Ecto neural progenitor cell (in vitro differentiated cells): Measurements from ENCODE around the gene GALR3.
"Not testable (repeated sequence)": the region's sequence is repeated elsewhere in the genome, so short reads cannot be mapped to it uniquely, and the experiment has no call there.

Experiments used
- DNase-seq: peaks from one replicate; pipeline ENCODE4 v3.0.0-alpha.2; 2018; ENCODE audit warnings: low spot score

The GALR3 gene, protein sequence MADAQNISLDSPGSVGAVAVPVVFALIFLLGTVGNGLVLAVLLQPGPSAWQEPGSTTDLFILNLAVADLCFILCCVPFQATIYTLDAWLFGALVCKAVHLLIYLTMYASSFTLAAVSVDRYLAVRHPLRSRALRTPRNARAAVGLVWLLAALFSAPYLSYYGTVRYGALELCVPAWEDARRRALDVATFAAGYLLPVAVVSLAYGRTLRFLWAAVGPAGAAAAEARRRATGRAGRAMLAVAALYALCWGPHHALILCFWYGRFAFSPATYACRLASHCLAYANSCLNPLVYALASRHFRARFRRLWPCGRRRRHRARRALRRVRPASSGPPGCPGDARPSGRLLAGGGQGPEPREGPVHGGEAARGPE

DNA sequence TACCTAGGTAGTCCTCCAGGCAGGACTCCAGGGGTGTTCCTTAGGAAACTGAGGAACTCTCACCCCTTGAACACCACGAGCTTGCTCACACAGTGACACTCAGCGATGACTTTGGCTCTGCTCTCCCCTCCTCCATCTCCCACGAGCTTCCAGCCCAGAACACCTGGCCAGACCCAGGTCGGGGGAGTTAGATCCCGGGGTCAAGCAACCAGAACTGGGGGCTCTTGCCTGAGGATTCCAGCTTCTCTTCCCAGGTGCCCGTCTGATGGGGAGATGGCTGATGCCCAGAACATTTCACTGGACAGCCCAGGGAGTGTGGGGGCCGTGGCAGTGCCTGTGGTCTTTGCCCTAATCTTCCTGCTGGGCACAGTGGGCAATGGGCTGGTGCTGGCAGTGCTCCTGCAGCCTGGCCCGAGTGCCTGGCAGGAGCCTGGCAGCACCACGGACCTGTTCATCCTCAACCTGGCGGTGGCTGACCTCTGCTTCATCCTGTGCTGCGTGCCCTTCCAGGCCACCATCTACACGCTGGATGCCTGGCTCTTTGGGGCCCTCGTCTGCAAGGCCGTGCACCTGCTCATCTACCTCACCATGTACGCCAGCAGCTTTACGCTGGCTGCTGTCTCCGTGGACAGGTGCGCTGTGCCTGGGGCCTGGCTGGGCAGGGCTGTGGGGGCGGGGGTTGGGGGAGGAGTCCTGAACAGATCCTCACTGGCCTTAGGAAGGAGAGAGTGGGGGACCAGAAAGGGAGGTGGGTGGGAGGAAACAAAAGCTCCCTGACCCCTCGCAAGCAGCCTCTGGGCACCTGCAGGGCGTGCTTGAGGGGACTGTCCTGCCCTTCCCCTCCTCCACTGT is at the start of gene GALR3:
TSS of gene GALR3 (plus strand) at position 249 of the 852 bp plus-strand sequence. CDS start at position 274, 25 bp downstream.
- DNase-seq = no peak

DNA sequence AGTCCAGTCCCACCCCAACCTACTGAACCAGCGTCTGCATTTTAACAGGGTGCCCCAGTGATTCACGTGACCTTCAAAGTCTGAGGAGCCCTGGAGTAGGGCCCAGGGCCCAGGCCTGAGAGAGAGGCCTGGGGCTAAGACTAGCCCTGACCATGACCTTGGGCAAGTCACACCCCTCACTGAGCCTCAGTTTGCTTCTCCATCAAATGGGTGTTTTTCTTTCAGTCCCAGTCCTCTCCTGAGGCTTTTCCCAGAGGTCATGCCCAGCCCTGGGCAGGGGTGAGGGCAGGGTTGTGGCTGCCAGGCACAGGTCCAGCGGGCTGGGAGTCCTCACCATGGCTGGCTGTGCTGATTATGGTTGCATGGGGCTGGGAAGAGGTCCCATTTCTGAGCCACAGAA is 48.5 kb upstream of the GALR3 start:
- DNase-seq = no peak

DNA sequence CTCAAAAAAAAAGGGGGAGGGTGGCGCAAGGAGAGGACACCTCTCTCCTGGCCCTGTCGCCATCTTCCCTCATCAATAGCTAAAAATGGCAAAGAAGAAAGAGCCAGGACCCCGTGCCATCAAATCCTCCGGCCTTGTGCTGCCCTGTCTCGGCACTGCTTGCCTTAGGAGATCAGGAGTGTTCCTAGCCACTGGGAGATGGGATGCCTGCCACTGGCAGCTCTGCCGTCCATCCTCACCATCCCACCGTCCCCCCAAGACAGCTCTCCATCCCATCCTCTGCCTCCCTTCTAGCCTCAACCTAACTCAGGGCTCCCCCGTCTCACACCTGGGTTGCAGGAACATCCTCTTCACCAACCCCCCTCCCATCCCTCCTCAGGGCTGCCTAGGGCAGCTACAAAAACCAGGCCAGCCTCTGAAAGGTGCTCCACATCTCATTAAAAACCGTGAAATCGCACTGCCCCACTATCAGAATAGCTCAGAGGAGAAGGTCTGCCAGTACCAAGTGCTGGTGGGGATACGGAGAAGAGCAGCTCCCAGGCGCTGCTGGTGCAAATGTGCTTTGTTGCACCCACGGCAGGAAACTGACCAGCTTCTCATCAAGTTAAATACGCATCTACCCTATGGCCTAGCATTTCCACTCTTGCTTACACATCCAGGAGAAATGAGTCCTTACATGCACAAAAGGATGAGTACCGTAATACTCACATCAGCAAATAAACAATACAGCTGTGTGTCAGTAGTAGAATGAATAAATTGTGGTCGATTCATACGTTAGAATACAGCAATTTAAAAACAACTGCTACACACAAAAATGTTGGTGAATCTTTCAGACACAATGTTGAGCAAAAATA is 47.2 kb upstream of the GALR3 start:
- no peak for DNase-seq

DNA sequence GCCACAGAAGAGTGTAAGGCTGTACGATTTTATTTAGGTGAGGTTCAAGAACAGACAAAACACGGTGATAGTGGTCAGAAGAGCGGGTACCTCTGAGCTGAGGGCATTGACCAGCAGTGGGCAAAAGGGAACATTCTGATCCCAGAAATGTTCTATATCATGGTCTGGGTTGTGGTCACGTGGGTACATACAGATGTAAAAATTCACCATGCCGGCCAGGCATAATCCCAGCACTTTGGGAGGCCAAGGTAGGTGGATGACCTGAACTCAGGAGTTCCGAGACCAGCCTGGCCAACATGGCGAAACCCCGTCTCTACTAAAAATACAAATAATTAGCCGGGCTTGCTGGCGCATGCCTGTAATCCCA is 46.6 kb upstream of the GALR3 start:
- no peak for DNase-seq

DNA sequence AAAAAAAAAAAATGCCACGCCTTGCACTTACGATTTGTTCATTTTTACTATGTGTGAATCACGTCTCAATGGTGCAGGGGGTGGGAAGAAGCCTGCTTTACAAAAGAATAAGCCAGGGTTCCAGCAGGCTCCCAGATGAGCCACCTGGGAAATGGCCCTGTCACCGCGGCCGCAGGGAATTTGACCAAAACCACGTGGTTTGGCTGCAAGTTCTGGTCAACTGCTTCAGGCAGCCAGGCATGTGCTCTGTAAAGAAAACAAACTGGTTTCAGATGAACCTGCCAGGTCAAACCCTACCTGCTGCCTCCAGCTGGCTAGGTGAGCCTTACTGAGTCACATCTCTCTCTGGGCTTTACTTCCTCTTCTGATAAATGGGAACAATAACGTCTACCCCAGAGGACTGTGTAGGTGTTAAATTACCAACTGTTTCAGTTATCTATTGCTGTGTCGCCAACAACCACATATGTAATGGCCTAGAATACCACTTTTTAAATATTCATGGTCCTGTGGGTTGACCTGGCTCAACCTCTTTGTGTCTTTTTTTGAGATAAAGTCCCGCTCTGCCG is 46.0 kb upstream of the GALR3 start:
- DNase-seq = no peak

DNA sequence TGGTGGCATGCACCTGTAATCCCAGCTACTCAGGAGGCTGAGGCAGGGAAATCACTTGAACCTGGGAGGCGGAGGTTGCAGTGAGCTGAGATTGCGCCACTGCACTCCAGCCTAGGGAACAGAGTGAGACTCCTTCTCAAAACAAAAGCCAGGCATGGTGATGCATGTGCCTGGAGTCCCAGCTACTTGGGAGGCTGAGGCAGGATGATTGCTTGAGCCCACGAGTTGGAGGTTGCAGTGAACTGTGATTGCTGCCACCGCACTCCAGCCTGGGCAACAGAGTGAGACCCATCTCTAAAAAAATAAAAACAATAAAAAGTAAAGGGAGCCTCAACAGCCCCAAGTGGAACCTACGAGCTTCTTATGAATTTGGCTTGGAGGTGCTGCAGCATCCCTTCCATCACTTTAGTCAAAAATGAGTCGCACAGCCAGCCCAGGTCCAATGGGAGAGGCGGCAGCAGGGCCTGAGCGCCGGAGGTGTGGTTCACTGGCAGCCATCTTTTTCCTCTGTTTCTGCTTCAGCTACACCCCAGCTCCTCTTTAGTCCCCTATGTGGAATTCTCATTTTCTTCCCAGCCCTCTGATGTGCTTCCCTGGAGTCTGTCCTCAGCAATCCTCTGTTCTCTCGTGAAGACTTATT is 44.7 kb upstream of the GALR3 start:
- DNase-seq = no peak

DNA sequence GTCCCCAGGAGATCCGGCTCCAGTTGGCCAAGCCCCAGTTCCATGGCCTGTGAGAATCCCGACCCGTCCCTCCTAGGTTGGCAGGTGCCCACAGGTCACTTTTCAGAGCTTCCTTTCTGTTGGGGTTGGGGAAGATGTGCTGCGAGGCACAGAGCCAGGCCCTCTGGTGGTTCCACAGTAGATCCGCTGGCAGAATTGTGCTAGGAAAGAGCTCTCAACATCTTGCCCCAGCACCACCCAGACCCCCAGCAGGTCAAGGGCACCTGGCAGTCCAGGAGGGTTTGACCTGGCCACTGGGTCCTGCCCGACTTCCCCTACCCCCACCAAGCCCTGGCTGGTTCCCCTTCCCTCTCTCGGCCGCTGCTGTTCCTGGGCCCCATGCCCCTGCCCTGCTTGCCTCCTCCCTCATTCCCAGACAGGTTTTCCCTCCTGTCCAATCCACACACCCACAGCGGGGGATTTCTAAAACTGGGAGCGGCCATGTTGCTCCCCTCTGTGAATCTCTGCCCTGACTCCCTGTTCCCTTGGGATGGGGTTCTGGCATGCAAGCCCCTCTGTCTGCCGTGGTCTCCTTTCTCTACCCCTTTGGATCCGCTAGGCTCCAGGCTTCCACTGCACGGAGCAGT is 41.6 kb upstream of the GALR3 start:
- DNase-seq = no peak

DNA sequence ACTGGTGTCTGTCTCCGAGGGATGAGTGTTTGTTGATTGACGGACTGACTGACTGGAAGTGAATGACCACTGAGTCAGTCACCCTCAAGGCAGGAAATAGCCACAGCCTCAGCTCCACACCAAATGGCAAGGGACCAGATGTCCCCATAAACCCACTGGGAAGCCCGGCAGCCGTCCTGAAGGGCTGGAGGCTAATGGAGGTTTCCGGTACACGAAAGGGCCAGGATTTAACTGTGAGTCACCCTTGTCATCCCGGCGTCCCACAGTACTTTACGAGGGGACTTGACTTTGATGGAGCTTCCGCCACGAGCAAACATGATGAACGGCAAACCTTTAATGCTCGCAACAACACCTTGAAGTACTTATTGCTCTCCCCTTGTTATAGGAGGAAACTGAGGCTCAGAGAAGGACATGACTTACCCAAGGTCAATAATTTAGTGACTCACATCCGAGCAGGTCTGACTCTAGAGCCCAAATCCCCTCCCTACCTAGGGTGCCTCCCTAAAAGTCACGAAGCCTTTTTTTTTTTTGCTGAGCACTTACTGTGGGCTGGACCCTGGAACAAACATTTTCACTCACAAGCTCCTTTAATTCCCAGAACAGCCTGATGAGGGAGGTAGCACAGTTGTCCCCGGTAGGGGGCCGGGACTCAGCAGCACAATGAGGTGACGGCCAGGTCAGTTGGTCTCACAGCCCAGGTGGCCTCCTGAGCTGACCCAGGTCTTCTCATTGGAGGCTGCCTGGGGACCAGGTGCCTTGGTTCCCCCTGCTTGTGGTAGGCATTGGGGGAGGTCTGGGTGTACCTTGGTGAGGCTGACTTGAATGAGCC is 40.6 kb upstream of the GALR3 start:
- no peak for DNase-seq

DNA sequence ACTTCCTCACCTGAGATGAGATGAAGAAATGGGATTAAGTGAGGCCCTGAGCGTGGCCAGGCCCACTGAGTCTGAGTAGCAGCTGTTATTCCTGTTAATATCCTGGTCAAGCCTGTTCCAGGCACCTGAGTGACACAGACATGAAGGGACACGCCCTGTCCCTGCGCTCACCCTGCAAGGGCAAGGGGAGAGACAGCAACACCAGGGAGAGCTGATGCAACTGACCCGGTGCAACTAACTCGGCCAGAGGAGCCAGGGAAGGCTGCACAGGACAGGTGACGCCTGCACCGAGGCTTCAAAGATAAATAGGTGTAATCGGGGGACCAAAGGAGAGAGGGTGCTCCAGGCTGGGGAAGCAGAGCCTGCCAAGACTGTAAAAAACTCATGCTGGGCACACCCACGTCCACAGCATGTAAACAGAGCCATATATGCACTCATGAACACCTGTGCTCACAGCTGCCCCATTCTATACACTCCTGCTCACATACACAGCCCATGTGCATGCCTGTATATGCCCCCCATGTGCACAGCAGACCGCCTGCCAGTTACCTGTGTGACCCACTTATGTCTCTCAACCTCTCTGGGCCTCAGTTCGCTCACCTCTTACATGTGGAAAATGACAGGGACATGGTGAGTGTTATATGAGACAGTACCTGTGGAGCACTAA is 38.2 kb upstream of the GALR3 start:
- DNase-seq = no peak

DNA sequence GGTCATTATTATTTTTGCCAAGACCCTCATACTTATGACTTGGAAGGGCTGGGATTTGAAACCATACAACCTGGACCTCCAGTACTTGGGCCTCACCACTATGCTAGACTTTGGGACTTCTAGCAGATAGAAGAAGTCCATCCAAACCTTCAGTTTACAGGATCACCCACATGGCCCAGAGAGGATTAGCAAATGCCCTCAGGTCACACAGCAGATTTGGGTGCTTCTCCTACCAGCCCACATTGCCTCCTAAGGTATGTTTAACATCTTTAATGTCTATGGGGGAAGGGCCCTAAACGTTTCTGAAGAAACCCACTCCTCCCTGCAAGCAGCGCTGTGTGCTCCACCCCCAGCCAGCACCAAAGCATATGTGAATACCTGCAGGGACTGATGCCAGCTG is 32.9 kb upstream of the GALR3 start:
- no peak for DNase-seq

DNA sequence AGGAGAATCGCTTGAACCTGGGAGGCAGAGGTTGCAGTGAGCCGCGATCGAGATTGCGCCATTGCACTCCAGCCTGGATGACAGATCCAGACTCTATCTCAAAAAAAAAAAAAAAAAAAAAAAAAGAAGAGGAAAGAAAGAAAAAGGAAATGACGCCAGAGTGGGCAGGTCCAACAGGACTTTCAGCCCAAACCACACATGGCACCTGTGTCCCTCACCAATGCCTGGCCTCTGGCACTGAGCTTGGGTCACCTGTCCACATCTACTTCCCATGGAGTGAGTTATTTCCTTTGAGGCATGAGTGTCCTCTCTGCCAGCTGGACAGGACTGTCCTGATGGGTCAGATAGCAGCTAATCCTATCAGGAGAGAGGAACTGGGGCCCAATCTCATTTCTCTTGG is 30.7 kb upstream of the GALR3 start:
- no peak for DNase-seq

DNA sequence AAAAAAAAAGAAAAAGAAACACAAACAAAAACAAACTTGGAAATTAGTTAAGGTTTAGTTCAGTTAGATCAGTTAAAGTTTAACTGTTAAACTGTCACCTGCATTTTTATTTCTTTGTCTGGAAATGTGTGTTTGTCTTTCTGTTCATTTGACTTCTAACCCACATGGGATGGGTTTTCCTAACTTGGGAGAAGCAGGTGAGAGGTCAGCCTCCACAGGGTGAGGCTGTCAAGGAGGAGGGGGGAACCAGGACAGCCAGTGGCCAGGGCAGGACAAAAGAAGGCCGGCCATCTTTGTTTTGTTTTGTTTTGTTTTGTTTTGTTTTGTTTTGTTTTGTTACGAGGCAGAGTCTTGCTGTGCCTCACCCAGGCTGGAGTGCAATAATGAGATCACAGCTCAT is 28.8 kb upstream of the GALR3 start:
- no peak for DNase-seq

DNA sequence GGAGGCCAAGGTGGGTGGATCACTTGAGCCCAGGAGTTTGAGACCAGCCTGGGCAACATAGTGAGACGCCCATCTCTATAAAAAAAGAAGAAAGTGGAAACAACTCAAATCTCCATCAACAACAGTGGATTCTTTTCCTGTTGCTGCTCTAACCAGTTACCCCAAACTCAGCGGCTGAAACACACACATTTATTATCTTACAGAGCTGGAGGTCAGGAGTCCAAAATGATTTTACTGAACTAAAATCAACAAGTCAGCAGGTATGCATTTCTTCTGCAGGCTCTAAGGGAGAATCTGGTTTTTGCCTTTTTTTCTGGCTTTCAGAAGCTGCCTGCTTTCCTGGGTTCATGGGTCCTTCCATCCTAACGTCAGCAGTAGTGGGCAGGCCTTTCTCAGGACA is 27.1 kb upstream of the GALR3 start:
- no peak for DNase-seq

DNA sequence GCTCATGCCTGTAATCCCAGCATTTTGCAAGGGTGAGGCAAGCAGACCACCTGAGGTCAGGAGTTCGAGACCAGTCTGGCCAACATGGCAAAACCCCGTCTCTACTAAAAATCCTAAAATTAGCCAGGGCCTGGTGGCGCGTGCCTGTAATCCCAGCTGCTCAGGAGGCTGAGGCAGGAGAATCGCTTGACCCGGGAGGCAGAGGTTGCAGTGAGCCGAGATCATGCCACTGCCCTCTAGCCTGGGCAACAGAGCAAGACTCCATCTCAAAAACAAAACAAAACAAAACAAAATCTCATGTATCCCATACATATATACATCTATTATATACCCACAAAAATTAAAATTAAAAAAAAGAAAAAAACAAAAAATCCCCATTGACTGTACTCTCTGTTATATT is 25.9 kb upstream of the GALR3 start:
- DNase-seq = not testable (repeated sequence)

DNA sequence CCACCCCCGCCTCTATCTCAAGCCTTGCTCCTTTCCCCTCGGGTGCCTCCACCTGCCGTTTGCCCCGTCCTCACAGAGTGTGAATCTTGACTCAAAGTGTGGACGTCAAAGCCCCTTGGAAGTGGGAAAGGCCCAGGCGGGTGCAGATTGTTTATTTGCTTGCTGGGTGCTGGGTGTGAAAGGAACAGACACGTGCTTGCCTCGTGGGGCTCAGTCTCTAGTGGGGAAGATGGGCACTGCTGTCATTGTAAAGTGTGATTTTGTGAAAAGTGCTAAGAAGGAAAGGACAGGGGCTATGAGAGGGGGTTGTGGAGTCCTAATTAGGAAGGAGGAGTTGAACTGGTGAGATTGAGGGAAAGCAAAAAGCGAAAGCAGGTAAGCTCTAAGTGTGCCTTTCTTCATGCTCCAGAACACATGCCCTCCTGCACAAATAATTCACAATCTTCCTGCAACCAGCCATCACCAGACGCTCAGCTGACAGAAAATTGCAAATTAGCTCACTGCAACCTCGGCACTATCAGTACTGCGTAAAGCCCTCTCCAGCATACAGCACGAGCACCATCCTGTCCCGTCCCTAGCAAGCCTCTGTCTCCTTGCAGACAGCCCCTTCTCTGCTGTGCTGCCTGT is 25.2 kb upstream of the GALR3 start:
- DNase-seq = no peak

DNA sequence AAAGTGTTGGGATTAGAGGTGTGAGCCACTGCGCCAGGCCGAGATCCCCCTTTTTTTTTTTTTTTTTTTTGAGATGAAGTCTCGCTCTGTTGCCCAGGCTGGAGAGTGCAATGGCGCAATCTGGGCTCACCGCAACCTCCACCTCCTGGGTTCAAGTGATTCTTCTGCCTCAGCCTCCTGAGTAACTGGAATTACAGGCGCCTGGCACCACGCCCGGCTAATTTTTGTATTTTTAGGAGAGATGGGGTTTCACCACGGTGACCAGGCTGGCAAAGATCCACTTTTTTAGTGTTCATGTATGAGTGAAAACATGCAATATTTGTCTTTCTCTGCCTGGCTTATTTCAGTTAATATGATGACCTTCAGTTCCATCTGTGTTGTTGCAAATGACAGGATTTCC is 23.2 kb upstream of the GALR3 start:
- DNase-seq = not testable (repeated sequence)

DNA sequence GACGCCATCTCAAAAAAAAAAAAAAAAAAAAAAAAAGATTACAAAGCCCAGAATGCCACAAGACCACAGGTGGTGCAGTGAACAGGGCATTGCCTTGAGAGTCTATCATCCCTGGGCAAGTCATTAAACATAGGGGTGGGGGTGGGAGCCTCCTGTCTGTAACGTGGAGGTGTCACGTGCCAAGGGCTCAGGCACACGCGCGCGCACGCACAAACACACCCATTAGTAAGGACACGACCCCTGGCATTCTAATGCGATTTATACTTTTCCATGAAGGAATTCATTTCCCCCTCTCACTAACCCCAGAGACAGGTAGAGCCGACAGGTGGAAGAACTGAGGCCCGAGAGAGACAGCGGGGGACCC is 21.3 kb upstream of the GALR3 start:
- DNase-seq = no peak

DNA sequence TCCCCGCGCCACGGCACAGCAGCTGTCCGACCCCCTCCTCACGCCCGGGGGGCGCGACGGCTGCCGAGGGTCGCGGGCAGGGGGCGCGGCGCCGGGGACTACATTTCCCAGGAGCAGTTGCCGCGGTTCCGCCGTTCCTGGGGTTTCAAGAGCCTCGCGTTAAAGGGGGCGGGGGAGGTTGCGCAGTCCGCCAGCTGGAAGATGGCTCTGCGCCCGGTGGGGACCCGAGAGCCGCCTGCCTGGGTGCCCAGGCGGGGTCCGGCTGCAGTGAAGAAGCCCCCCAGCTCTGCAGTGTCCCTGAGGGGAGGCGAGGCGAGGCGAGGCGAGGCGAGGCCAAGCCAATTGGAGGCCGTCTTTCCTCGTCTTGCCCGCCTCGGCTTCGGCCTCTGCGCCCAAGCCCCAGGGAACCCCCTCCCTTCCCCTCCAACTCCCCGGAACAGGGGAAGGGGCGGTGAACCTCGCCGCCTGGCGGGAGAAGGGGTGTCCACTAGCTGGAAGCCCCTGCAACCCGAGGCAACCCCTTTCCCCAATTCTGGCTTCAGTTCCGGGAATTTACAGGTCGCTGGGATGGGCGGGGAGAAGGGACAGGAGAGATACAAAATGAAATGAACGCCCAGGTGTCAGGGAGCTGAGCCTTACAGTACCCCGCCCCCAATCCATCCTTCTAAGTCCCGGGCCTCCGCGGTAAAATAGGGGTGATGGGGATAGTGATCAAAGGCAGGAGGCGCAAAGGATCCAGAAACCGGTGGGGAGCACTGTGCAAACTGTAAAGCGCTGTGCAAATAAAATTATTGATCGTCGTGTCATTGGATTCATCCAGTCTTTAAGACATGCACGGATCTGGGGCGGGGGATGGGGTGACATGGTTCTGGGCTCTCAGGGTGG is 20.6 kb upstream of the GALR3 start:
- peak; percentile 86 for DNase-seq
